Fibroblast of peridontal ligament (primary cell): Measurements from ENCODE around the gene MED22.

Experiments
- DNase-seq: peaks from one replicate; pipeline ENCODE4 v3.0.0-alpha.2; 2010; ENCODE audit errors: extremely low read depth

The MED22 gene

GRCh38 chr9:133375724-133376654 lies 28.1 kb upstream of the MED22 start, which contains the start of the genes STKLD1 and SURF4:
STKLD1 (plus strand) TSS chr9:133376366; CDS start chr9:133376474, 108 bp downstream.
SURF4 (minus strand) TSS chr9:133376060; CDS start chr9:133375969, 91 bp downstream.
- peak; percentile 92 for DNase-seq

- no peak for DNase-seq
These were observed 27.3 kb upstream of the MED22 start for GRCh38 chr9:133375116-133375723.

DNA sequence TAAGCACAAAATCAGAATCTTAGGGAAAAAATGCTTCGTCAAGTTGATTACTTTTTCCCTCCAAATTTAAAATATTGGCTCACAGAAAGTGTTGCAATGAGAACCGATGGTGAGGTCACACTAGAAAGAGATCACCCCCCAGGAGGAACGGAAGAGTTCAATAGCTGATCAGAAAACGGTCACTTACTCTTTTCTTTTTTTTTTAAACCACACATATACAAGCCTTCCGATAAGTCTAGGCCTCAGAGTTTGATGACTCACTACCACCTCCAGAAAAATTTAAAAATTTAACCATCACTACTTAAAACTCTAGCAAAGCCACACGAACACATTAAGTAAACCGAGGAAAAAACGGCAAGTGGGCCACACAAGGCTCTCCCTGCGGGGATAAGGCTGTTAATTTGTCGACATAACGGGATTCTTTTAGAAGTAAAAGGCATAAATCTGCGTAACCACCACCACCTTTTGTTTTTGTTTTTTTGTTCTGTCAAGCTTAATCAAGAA lies 26.7 kb upstream of the MED22 start:
- peak; percentile 71 for DNase-seq

GRCh38 chr9:133372144-133372543 lies 24.2 kb upstream of the MED22 start:
- DNase-seq: no peak

- no peak for DNase-seq
These were observed 23.4 kb upstream of the MED22 start for GRCh38 chr9:133371261-133371711.

DNA sequence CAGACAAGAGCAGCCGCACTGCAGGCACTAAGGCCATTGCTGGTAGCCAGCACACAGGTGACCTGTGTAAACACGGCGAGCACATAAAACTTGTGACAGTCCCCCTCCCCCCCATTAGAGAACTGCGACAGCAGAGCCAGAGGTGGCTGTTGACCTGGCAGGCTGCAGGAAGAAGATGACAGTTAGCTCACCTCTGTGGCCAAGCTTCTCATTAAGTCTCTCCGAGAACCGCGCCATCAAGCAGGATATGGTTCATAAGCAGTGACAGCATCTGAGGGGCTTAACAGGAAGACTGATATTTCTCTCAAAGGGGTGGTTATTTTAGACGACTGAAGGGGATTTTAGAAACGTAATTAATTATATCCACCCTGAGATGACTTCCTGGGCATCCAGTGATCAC lies 22.8 kb upstream of the MED22 start:
- DNase-seq: no peak

DNA sequence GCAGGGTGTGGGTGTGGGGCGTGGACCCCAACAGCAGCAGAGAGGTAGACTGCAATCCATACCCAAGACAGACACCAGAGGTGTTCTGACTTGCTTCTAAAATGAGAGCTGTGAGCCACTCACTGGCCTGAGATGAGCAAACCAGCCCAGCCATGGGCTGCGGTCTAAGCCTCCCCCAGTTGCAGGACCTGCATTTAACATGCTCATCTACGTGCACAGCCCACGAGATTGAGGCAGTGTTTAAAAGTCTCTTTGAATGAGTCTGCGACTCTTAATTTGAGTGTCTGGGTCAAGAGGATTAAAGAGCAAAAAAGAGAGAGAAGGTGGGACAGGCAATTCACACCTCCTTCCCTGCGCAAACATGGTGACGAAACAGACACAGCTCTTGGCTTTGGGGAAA lies 22.0 kb upstream of the MED22 start:
- DNase-seq: no peak

- no peak for DNase-seq
These were observed 21.5 kb upstream of the MED22 start for GRCh38 chr9:133369422-133369821.

DNA sequence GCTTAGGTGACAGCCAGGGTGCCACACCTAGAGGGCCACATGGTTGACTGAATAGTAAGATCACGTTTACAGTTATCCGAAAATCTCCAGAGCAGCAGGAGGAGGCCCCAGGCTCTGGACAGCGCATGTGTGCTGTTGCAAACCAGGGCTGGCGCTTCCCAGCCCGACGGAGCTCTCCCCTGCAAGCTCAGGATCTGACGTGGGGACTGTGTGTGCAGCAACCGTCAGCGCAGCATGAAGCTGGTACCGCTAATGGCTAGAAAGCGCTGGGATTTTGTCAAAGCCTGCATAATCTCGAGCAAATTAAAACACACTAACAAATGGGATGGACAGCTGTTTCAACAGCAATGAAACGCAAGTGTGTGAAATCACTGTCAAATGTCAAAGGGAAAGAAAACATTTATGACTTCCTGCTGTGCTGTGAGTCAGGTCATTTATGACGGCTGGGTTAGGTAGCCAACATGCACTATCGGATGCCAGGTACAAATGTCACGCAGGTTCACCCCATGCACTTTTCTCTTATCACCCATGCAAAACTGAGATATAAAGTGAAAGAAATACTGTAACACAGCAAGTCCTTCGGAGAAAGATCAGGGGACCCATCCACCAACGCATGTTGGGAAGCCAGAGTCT lies 20.4 kb upstream of the MED22 start:
- no peak for DNase-seq

DNA sequence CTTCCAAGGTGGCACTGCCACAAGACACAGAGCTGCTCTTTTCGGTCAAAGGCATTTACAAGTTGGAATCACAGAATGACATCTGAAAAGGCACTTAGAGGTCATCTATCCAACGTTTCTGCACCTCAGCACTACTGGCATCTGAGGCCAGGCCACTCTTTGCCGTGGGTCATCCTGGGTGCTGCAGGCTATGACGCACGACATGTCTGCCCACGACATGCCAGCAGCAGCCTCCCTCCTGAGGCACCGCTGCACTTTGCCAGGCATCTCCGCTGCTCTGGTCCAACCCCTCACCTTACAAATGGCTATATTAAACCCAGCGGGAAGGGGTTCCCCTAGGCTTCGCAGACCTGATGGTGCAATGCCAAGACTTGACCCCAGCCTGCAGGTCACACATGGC lies 19.8 kb upstream of the MED22 start:
- no peak for DNase-seq

GRCh38 chr9:133367221-133367620 lies 19.3 kb upstream of the MED22 start:
- no peak for DNase-seq

- no peak for DNase-seq
These were observed 18.5 kb upstream of the MED22 start for GRCh38 chr9:133366435-133366834.

DNA sequence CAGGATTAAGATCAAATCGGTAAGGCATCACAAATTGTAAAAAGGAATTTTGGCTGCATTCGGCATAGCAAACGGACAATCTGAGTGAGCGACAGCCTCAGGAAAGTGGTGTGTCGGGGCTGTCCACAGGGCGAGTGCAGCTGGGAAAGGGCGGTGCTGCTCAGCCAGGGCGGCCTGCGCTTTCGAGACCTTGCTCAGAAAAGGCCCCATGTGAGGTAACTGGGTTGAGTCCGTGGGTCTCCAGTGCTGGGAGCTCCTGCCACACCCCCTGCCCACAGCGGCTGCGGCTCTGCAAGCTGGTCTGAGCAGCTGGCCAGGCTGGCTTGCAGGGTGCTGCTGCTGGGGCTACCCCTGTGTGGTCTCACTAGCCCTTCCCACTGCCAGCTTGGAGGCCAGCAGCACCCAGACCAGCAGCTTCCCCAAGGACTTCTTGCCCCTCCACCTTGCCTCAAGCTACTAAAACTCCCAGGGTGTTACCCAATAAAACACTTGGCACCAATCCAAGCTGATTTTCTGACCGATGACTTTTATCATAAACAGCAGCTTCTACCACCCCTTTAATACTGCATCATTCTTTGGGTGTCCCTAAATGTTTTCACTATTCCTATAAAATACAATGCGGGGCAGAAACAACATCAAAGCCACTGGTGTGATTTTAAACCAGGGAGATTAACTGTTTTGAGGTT lies 14.6 kb upstream of the MED22 start:
- no peak for DNase-seq

DNA sequence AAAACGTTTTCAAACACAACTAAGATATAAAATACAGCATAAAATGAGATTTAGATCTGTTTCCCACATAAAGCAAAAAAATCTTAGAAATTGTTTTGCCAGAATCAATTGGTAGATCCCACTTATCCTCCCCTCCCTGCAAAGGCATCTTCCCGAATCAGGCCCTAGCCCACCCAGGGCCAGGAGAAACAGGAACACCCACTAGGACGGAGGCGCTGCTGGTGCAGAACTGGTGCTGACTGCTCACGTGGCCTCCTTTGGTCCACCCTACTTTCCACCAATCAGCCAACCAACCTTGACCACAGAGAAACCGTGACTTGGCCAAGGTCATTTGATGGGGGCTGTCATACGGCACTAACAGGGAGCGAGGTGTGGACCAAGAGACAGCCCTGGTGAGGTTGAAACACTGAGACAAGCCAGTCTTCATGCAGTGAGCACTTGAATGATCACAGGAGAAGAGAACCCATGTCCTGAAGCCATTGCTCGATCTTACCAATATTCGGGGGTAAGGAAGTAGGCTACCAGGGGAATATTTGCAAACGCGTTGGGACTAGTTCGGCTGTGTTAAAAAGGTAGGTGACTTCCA lies 13.7 kb upstream of the MED22 start:
- no peak for DNase-seq

DNA sequence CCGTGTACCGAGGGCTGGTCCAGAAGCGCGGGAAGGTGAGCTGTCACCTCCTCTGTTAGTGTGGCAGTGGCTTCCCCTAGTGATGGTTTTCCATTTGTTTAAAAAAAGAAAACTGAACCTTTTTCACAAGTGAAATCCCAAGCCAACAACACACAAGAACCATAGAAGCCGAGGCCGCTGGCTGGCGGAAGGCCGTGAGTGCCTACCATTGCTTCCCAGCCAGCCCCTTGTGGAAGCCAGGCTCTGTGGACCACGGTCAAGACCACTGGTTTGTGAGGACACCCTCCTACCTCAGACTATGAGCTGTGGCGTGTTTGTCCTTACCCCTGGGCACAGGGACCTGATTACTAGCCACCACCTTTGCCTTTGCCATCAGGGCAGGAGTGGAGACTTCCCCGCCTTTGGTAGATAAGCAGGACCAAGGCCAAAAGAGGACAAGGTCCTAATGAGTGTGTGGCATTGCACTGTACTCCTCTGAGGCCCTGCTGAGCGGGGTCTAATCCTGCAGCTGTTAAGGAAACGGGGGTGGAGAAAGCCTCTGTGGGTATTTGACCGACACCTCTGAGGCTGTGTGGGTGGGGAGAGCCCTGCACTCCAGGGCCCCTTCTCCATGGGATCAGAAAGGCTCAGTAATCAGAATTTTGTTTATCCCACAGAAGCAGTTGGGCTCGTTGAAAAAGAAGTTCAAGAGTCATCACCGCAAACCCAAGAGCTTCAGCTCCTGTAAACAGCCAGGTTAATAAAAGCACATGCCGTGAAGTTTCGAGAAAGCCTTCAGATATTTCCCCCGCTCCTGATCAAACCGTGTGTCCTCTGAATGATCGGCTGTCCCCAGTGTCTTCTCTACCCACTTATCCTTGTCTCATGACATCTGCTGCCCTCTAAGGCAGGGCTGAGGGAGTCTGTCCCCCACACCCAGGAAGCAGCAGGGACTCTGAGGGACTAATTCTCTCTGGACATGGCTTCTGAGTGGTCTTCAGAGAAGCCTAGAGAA lies 12.8 kb upstream of the MED22 start:
- no peak for DNase-seq

DNA sequence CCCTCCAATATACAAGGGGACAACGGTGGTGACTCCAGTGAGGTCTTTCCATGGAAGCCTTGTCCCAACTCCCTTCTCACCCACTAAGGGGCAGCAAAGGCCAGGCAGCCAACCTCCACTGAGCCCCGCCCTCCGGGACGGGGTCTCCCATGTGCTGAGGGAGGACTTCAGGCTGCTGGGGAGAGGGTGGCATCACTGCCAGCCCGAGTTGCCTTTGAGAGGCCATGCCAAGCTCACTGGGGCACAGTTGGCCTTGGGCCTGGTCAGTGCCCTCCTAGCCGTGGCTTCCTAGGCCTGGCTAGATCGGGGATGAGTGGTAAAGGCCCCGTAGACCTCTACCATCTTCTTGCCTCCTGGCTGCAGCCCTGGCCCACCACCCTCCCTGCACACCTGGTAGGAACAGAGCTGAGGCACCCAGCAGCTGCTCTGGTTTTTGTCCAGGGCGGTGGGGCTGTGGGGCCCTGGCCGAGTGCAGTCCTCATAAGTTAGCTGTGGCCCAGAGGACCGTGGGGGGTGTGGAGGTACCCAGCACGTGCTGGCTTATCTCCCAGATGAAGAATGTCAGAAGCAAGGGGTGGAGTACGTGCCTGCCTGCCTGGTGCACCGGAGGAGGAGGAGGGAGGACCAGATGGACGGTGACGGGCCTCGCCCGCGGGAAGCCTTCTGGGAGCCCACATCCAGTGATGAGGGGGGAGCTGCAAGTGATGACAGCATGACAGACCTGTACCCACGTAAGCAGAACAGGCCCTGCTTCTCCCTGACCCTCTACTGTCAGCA lies 11.7 kb upstream of the MED22 start:
- DNase-seq: no peak

DNA sequence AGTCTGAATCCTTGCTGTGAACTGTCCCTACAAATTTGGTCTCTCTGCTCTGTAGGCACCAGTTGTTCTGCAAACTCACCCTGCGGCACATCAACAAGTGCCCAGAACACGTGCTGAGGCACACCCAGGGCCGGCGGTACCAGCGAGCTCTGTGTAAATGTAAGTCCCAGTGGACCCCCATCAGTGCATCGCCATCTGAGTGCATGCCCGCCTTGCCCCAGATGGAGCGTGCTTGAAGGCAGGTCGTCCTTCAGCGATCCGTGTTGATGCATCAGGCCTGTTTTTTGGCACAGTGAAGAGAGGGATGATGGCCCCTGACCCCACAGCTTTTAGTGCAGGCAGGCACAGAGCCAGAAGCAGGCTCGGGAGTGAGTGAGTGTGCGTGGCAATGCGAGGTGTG lies 9.7 kb upstream of the MED22 start:
- DNase-seq: no peak

GRCh38 chr9:133356391-133357091 lies 8.6 kb upstream of the MED22 start, which contains the start of the genes SURF1 and SURF2:
SURF1 (minus strand) TSS chr9:133356487; CDS start chr9:133356453, 34 bp downstream.
SURF2 (plus strand) TSS chr9:133356550; CDS start chr9:133356593, 43 bp downstream.
- peak; percentile 57 for DNase-seq
